ENCODE measurements around the gene MYO5B.
"Not testable (repeated sequence)": the region's sequence is repeated elsewhere in the genome, so short reads cannot be mapped to it uniquely, and the experiment has no call there.

The MYO5B gene

GRCh38 chr18:50194631-50195532 is at the start of gene MYO5B:
Gene MYO5B (minus strand): TSS chr18:50195147. CDS start chr18:50194793, 354 bp downstream.
- Mint-ChIP-seq H3K4me1 (peaks cover 18% of the 10 kb centered on the region), H3K9me3 (no peaks in the 10 kb centered on the region), H3K36me3 (peaks cover 2% of the 10 kb centered on the region), H3K27ac (no peak within 1 kb of the TSS), H3K27me3 (peaks cover 39% of the 10 kb centered on the region), H3K4me3 (peak within 1 kb of the TSS; percentile 84)

- not testable (repeated sequence) for H3K9me3 Mint-ChIP-seq, H3K27me3 Mint-ChIP-seq, H3K36me3 Mint-ChIP-seq, H3K27ac Mint-ChIP-seq, H3K4me1 Mint-ChIP-seq, H3K4me3 Mint-ChIP-seq
Observed at GRCh38 chr18:50241768-50242167, 46.8 kb upstream of the MYO5B start.

GRCh38 chr18:50240080-50240563 is 45.2 kb upstream of the MYO5B start:
- H3K27ac Mint-ChIP-seq = no peak overlapping the region

GRCh38 chr18:50232419-50232818 is 37.5 kb upstream of the MYO5B start:
- no peaks in the 10 kb centered on the region for H3K9me3 Mint-ChIP-seq
- no peak overlapping the region for H3K27ac Mint-ChIP-seq
- no peak overlapping the region for H3K4me3 Mint-ChIP-seq
- H3K4me1 Mint-ChIP-seq = no peaks in the 10 kb centered on the region
- H3K36me3 Mint-ChIP-seq = no peaks in the 10 kb centered on the region
- H3K27me3 Mint-ChIP-seq = no peaks in the 10 kb centered on the region

More at GRCh38 chr18:50240080-50240563, 45.2 kb upstream of the MYO5B start:
- peaks cover 6% of the 10 kb centered on the region for H3K27me3 Mint-ChIP-seq
- no peak overlapping the region for H3K4me3 Mint-ChIP-seq
- peaks cover 6% of the 10 kb centered on the region for H3K9me3 Mint-ChIP-seq
- H3K4me1 Mint-ChIP-seq = peaks cover 3% of the 10 kb centered on the region
- peaks cover 7% of the 10 kb centered on the region for H3K36me3 Mint-ChIP-seq

GRCh38 chr18:50231621-50232020 is 36.7 kb upstream of the MYO5B start:
- Mint-ChIP-seq H3K27ac (no peak overlapping the region), H3K36me3 (no peaks in the 10 kb centered on the region), H3K4me3 (no peak overlapping the region), H3K9me3 (no peaks in the 10 kb centered on the region), H3K4me1 (no peaks in the 10 kb centered on the region), H3K27me3 (no peaks in the 10 kb centered on the region)

- H3K4me3 Mint-ChIP-seq, H3K36me3 Mint-ChIP-seq, H3K27ac Mint-ChIP-seq, H3K4me1 Mint-ChIP-seq: not testable (repeated sequence)
- H3K27me3 Mint-ChIP-seq = peaks cover 14% of the 10 kb centered on the region
- H3K9me3 Mint-ChIP-seq = peaks cover 12% of the 10 kb centered on the region
Observed at GRCh38 chr18:50220249-50220648, 25.3 kb upstream of the MYO5B start.

- H3K27me3 Mint-ChIP-seq = peaks cover 14% of the 10 kb centered on the region
Observed at GRCh38 chr18:50218432-50219197, 23.7 kb upstream of the MYO5B start.

GRCh38 chr18:50209311-50209710 is 14.4 kb upstream of the MYO5B start:
- H3K27ac Mint-ChIP-seq = no peak overlapping the region
- H3K27me3 Mint-ChIP-seq = peaks cover 23% of the 10 kb centered on the region
- no peaks in the 10 kb centered on the region for H3K36me3 Mint-ChIP-seq
- H3K4me1 Mint-ChIP-seq = peaks cover 3% of the 10 kb centered on the region
- no peak overlapping the region for H3K4me3 Mint-ChIP-seq
- no peaks in the 10 kb centered on the region for H3K9me3 Mint-ChIP-seq

More at GRCh38 chr18:50218432-50219197, 23.7 kb upstream of the MYO5B start:
- H3K9me3 Mint-ChIP-seq = peaks cover 12% of the 10 kb centered on the region
- no peaks in the 10 kb centered on the region for H3K4me1 Mint-ChIP-seq
- no peak overlapping the region for H3K27ac Mint-ChIP-seq
- H3K36me3 Mint-ChIP-seq = peaks cover 5% of the 10 kb centered on the region
- no peak overlapping the region for H3K4me3 Mint-ChIP-seq

- Mint-ChIP-seq H3K27me3 (peaks cover 37% of the 10 kb centered on the region), H3K36me3 (no peaks in the 10 kb centered on the region), H3K27ac (no peak overlapping the region), H3K9me3 (no peaks in the 10 kb centered on the region), H3K4me3 (no peak overlapping the region), H3K4me1 (peaks cover 8% of the 10 kb centered on the region)
Observed at GRCh38 chr18:50207722-50208121, 12.8 kb upstream of the MYO5B start.

- Mint-ChIP-seq H3K27me3 (peaks cover 44% of the 10 kb centered on the region), H3K9me3 (peaks cover 11% of the 10 kb centered on the region), H3K4me3 (no peak overlapping the region), H3K4me1 (peaks cover 8% of the 10 kb centered on the region), H3K36me3 (no peaks in the 10 kb centered on the region), H3K27ac (no peak overlapping the region)
Observed at GRCh38 chr18:50203801-50204604, 9.1 kb upstream of the MYO5B start.

GRCh38 chr18:50201476-50202018 is 6.6 kb upstream of the MYO5B start:
- H3K4me3 Mint-ChIP-seq = no peak overlapping the region
- peaks cover 50% of the 10 kb centered on the region for H3K27me3 Mint-ChIP-seq
- H3K4me1 Mint-ChIP-seq = peaks cover 8% of the 10 kb centered on the region
- peaks cover 11% of the 10 kb centered on the region for H3K9me3 Mint-ChIP-seq
- peaks cover under 1% of the 10 kb centered on the region for H3K36me3 Mint-ChIP-seq
- H3K27ac Mint-ChIP-seq = no peak overlapping the region

GRCh38 chr18:50199921-50200320 is 5.0 kb upstream of the MYO5B start:
- H3K9me3 Mint-ChIP-seq = peaks cover 11% of the 10 kb centered on the region
- peaks cover 49% of the 10 kb centered on the region for H3K27me3 Mint-ChIP-seq
- peaks cover 2% of the 10 kb centered on the region for H3K36me3 Mint-ChIP-seq
- H3K4me3 Mint-ChIP-seq = no peak overlapping the region
- peaks cover 14% of the 10 kb centered on the region for H3K4me1 Mint-ChIP-seq
- H3K27ac Mint-ChIP-seq = no peak overlapping the region

- peaks cover 11% of the 10 kb centered on the region for H3K4me1 Mint-ChIP-seq
- H3K4me3 Mint-ChIP-seq = no peak overlapping the region
- H3K9me3 Mint-ChIP-seq = peaks cover 11% of the 10 kb centered on the region
- H3K27me3 Mint-ChIP-seq = peaks cover 46% of the 10 kb centered on the region
- no peak overlapping the region for H3K27ac Mint-ChIP-seq
- peaks cover 2% of the 10 kb centered on the region for H3K36me3 Mint-ChIP-seq
Observed at GRCh38 chr18:50199346-50199855, 4.5 kb upstream of the MYO5B start.

GRCh38 chr18:50196261-50196660 is 1.3 kb upstream of the MYO5B start:
- H3K4me1 Mint-ChIP-seq = peaks cover 14% of the 10 kb centered on the region
- H3K4me3 Mint-ChIP-seq = peak overlapping the region; percentile 51
- H3K27ac Mint-ChIP-seq = no peak overlapping the region
- H3K36me3 Mint-ChIP-seq = peaks cover 2% of the 10 kb centered on the region
- H3K27me3 Mint-ChIP-seq = peaks cover 41% of the 10 kb centered on the region
- peaks cover 11% of the 10 kb centered on the region for H3K9me3 Mint-ChIP-seq

GRCh38 chr18:50195689-50196088 is 742 bp upstream of the MYO5B start:
- Mint-ChIP-seq H3K9me3 (peaks cover 6% of the 10 kb centered on the region), H3K27ac (no peak overlapping the region), H3K4me3 (peak overlapping the region; percentile 84), H3K36me3 (peaks cover 2% of the 10 kb centered on the region), H3K4me1 (peaks cover 14% of the 10 kb centered on the region), H3K27me3 (peaks cover 41% of the 10 kb centered on the region)
